Neural cell (in vitro differentiated cells): ENCODE results near the gene OR2T29.
"Not testable (repeated sequence)": the region's sequence is repeated elsewhere in the genome, so short reads cannot be mapped to it uniquely, and the experiment has no call there.

ENCODE experiments used
- CTCF ChIP-seq: fragments of 450-650 bp; IDR thresholded peaks from 2 replicates; pipeline ENCODE4 v1.5.1; 2014; ENCODE audit warnings: antibody characterized with exemption, mild to moderate bottlenecking, moderate library complexity; ENCODE audit not compliant: poor library complexity, severe bottlenecking
- EP300 ChIP-seq: fragments of 450-650 bp; conservative IDR thresholded peaks from 2 replicates; pipeline ENCODE4 v1.6.1; 2014; ENCODE audit warnings: antibody characterized with exemption, mild to moderate bottlenecking, moderate library complexity; ENCODE audit not compliant: poor library complexity, severe bottlenecking
- POLR2AphosphoS5 ChIP-seq: IDR thresholded peaks from 2 replicates; pipeline ENCODE4 v1.6.1; 2012

DNA sequence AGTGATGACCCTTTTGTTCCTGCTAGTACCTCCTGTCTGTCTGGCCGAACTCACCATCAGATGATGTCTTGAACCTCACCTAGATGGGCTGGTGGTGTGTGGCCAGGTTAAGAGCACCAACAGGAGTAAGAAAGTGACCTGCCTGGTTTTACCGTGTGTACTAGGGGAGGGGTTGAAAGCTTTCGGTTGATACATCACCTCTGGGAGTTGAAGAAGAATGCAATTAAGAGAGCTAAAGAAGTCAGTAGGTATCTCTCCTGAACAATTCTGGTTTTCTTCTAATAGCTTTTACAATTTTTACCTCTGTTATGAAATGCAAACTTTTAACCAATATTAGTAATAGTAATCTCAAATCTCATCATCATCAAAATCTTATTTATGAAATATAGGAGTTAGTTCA, at the start of gene OR2T29:
- TF ChIP-seq POLR2AphosphoS5, CTCF, EP300: not testable (repeated sequence)
